Esophagus squamous epithelium (tissue), 5 donors: Measurements from ENCODE around the gene EFCAB7. TPM values are rescaled to one million over a fixed set of nuclear protein-coding genes. Genes with fewer than 3 reads are reported as not detected.

Experiments
- DNase-seq: peaks from one replicate; lab custom pipeline; 2025; lab: John Stamatoyannopoulos, UW
- H3K27ac ChIP-seq, 4 donors: fragments of 200-600 bp; sonication (generic); one replicate each; pipeline ENCODE4 v1.5.1; 2016 to 2019; ENCODE audit warnings: mild to moderate bottlenecking in 1 of 4
- H3K27me3 ChIP-seq, 4 donors: fragments of 200-600 bp; sonication (generic); 1 replicate in 3 of 4; 2 replicates in 1 of 4; pipeline versions ENCODE4 v1.5.1 to v1.6.0; 2017 to 2021; ENCODE audit warnings: antibody characterized with exemption in 1 of 4
- H3K36me3 ChIP-seq, 3 donors: fragments of 200-600 bp; sonication (generic); one replicate each; pipeline ENCODE4 v1.5.1; 2016 to 2019
- H3K4me1 ChIP-seq, 3 donors: fragments of 200-600 bp; sonication (generic); one replicate each; pipeline ENCODE4 v1.5.1; 2017 to 2019
- H3K4me3 ChIP-seq, 4 donors: fragments of 200-600 bp; sonication (generic); 1 replicate in 3 of 4; 2 replicates in 1 of 4; pipeline ENCODE4 v1.5.1; 2016 to 2019; ENCODE audit warnings: mild to moderate bottlenecking in 2 of 4, moderate library complexity in 1 of 4
- H3K9me3 ChIP-seq, 3 donors: fragments of 200-600 bp; sonication (generic); one replicate each; pipeline ENCODE4 v1.5.1; 2016 to 2019
- POLR2A ChIP-seq, 4 donors: fragments of 450-650 bp; IDR thresholded peaks; one replicate each; pipeline ENCODE4 v1.6.1; 2017; ENCODE audit warnings: antibody characterized with exemption in 4 of 4, mild to moderate bottlenecking in 4 of 4, moderate library complexity in 3 of 4
- WGBS, 2 donors: methylation state at CpG; one replicate each; pipeline ENCODE4 v1.1.5; 2018; 5-methylcytosine and 5-hydroxymethylcytosine counted together
- intact Hi-C: fragments of 100-400 bp; cut with DNase I; formaldehyde crosslinking; loops from one replicate; pipeline ENCODE4 v1.15.0; 2022
- total RNA-seq, 4 donors: library from RNA; depleted of rRNA; stranded (reverse); fragments of >200 nt; gene quantifications; one replicate each; pipeline ENCODE4 v1.1.0, GENCODE V29; 2016
- TF ChIP-seq, protein P1 (sequence below), 6 experiments: fragments of 450-650 bp in 4 of 6; fragments of 200-600 bp in 2 of 6; sonication (generic) in 2 of 6; IDR thresholded peaks; one replicate each; pipeline ENCODE4 v1.5.1; 2016 to 2019; ENCODE audit warnings: antibody characterized with exemption in 6 of 6, mild to moderate bottlenecking in 4 of 6, moderate library complexity in 4 of 6
- donor health status: DM: yes; HTN: yes; CAD: no.

The EFCAB7 gene
- total RNA-seq, 4 donors from 2014 or later: 1.1 to 4.2 (median 2.7) TPM

DNA sequence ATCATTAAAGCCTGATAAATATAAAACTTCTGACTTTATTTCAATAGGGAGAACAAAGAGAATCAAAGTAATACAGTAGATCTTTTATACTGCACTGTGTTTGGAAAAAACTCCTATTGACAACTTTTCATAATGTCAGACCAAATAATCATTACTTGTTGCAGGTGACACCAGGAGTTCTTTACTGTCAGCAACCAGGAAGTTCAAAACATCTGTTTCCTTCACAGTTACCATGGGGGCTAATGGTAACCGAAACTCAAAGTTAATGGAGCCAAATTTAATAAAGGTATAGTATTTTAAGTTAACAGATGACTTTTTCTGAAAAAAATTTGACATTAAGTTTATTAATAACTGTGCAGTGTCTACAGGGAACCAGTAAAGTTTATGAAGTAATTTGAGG lies 10.6 kb downstream of the EFCAB7 start:
- no peaks in the 10 kb centered on the region for H3K4me1 ChIP-seq
- no peaks in the 10 kb centered on the region for H3K27me3 ChIP-seq
- intact Hi-C loops: no loop called here
- TF ChIP-seq, protein P1, sequence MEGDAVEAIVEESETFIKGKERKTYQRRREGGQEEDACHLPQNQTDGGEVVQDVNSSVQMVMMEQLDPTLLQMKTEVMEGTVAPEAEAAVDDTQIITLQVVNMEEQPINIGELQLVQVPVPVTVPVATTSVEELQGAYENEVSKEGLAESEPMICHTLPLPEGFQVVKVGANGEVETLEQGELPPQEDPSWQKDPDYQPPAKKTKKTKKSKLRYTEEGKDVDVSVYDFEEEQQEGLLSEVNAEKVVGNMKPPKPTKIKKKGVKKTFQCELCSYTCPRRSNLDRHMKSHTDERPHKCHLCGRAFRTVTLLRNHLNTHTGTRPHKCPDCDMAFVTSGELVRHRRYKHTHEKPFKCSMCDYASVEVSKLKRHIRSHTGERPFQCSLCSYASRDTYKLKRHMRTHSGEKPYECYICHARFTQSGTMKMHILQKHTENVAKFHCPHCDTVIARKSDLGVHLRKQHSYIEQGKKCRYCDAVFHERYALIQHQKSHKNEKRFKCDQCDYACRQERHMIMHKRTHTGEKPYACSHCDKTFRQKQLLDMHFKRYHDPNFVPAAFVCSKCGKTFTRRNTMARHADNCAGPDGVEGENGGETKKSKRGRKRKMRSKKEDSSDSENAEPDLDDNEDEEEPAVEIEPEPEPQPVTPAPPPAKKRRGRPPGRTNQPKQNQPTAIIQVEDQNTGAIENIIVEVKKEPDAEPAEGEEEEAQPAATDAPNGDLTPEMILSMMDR (IDR thresholded peaks at IDR 0.05): no peak
- TF ChIP-seq POLR2A (IDR thresholded peaks at IDR 0.05): no peak
- no peak overlapping the region for H3K4me3 ChIP-seq
- no peak overlapping the region for H3K27ac ChIP-seq
- H3K9me3 ChIP-seq: no peaks in the 10 kb centered on the region
- H3K36me3 ChIP-seq: peaks cover 0 to 40% (median 0%) of the 10 kb centered on the region in 3 donors
- no peak for DNase-seq
- 96 to 100% methylated on average over 1 of the region's 1 CpG for WGBS, 2 donors

DNA sequence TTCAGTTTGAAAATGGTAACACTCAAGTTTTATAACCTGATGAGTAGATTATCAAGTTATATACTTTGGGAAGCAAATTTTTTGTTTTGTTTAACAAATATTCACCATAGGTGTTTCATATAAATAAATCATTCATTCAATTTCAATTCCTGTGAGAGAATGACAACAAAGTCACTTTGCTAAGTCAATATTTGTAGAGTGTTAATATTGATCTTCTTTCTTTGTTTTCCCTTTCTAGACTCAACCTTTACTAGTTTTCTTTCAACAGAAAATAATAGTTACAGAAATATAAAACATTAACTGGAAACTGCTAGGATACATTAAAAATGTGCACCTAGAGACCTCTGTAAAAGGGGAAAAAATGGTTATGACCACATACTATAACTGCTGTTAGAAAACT lies 11.1 kb downstream of the EFCAB7 start:
- intact Hi-C loops: no loop called here
- H3K27me3 ChIP-seq: no peaks in the 10 kb centered on the region
- TF ChIP-seq, protein P1 (IDR thresholded peaks at IDR 0.05): no peak
- no peak for TF ChIP-seq POLR2A (IDR thresholded peaks at IDR 0.05)
- no peak overlapping the region for H3K4me3 ChIP-seq
- no peak overlapping the region for H3K27ac ChIP-seq
- no peaks in the 10 kb centered on the region for H3K9me3 ChIP-seq
- no peak for DNase-seq
- H3K36me3 ChIP-seq: peaks cover 0 to 40% (median 0%) of the 10 kb centered on the region in 3 donors
- no peaks in the 10 kb centered on the region for H3K4me1 ChIP-seq

DNA sequence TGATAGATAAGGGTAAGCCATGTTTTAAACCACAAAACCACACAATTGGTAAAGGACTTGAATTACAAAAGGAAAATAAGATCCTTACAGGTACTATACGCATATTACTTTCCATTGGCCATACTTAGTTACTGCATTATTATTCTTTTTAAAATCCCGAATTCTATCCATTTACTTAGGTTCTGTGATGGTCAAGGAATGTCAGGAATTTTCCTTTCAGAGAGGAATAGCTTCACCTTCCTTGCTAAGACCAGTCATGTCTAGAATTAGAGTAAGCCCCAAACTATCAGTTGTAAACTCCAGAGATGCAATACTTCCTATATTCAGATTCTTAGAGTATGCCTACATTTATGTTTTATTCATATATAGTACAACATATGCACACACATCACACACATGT lies 13.7 kb downstream of the EFCAB7 start:
- DNase-seq: no peak
- Histone ChIP-seq H3K27me3 (no peaks in the 10 kb centered on the region), H3K36me3 (peaks cover 0 to 40% (median 0%) of the 10 kb centered on the region in 3 donors), H3K9me3 (no peaks in the 10 kb centered on the region), H3K27ac (no peak overlapping the region), H3K4me1 (no peaks in the 10 kb centered on the region), H3K4me3 (no peak overlapping the region)
- TF ChIP-seq, protein P1 (IDR thresholded peaks at IDR 0.05): no peak
- TF ChIP-seq POLR2A (IDR thresholded peaks at IDR 0.05): no peak
- WGBS, 2 donors: 79 to 92% methylated on average over 2 of the region's 2 CpGs
- intact Hi-C loops: no loop called here

DNA sequence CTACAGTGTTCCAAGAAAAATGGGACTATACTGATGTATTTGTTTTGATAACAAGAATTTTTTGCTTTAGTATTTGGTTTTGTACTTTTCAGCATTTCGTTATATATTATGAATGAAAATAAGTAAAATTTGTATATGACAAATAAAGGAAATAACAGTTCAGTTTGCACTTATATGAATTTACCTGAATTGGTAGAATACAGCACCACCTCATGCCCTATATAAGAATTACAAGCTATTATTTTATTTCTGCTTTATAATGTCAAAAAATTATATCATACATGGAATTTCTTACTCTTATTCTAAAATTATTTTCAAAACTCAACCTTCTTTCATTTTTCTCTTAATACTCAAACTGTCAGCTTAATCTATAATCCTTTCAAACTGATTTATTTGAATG lies 14.6 kb downstream of the EFCAB7 start:
- WGBS, 2 donors: 39 to 40% methylated on average over 1 of the region's 1 CpG
- no peak overlapping the region for H3K4me3 ChIP-seq
- no peaks in the 10 kb centered on the region for H3K4me1 ChIP-seq
- no peak overlapping the region for H3K27ac ChIP-seq
- no peaks in the 10 kb centered on the region for H3K9me3 ChIP-seq
- TF ChIP-seq, protein P1 (IDR thresholded peaks at IDR 0.05): peak in 3 of 6 experiments; percentile 17 to 54 (median 38)
- no peak for TF ChIP-seq POLR2A (IDR thresholded peaks at IDR 0.05)
- H3K27me3 ChIP-seq: no peaks in the 10 kb centered on the region
- no peak for DNase-seq
- H3K36me3 ChIP-seq: peaks cover 0 to 32% (median 0%) of the 10 kb centered on the region in 3 donors
- intact Hi-C loops: no loop called here

DNA sequence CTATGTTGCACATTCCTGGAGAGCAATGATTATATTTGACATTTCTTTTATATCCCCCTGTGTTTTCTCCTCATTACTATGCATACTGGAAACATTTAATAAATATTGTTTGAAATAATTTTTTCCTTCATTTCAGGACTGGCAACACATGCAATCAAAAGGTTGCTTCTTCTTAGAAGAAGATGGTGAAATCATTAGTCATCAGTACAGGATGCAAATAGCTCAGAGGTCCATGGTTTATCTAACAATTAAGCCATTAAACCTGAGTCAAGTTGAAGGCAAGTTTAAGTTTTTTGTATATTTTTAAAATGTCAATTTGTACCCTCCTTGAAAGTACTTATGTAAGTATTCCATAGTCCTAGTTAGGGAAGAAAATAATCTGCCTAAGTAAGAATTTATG lies 22.5 kb downstream of the EFCAB7 start:
- intact Hi-C loops: no loop called here
- peaks cover 0 to 14% (median under 1%) of the 10 kb centered on the region in 3 donors for H3K36me3 ChIP-seq
- no peak overlapping the region for H3K4me3 ChIP-seq
- H3K27me3 ChIP-seq: no peaks in the 10 kb centered on the region
- H3K9me3 ChIP-seq: no peaks in the 10 kb centered on the region
- H3K4me1 ChIP-seq: peaks cover 0 to 18% (median 4%) of the 10 kb centered on the region in 3 donors
- H3K27ac ChIP-seq: no peak overlapping the region
- TF ChIP-seq, protein P1 (IDR thresholded peaks at IDR 0.05): no peak
- no peak for TF ChIP-seq POLR2A (IDR thresholded peaks at IDR 0.05)
- no peak for DNase-seq
